HepG2 (cell line): ENCODE results near the gene ETFA. TPM values are rescaled to one million over a fixed set of nuclear protein-coding genes. Genes with fewer than 3 reads are reported as not detected.

Experiments used
- ARID4A ChIP-seq: sonication (generic); formaldehyde crosslinking; IDR thresholded peaks from 2 replicates; pipeline ENCODE4 v1.5.0; 2020; ENCODE audit warnings: mild to moderate bottlenecking, missing genetic modification reagents, borderline replicate concordance
- EZH2 ChIP-seq: conservative IDR thresholded peaks from 2 replicates; pipeline ENCODE4 v1.6.1; 2012; ENCODE audit warnings: mild to moderate bottlenecking, low read depth, low read length, moderate library complexity
- ZBTB43 ChIP-seq: sonication (generic); formaldehyde crosslinking; conservative IDR thresholded peaks from 2 replicates; pipeline ENCODE4 v1.4.0; 2020; ENCODE audit warnings: missing genetic modification reagents
- ZFP82 ChIP-seq: sonication (generic); formaldehyde crosslinking; IDR thresholded peaks from 2 replicates; pipeline ENCODE4 v1.5.1; 2020; ENCODE audit warnings: mild to moderate bottlenecking, missing genetic modification reagents, borderline replicate concordance
- ZNF10 ChIP-seq: sonication (generic); formaldehyde crosslinking; IDR thresholded peaks from 2 replicates; pipeline ENCODE4 v1.4.0; 2020; ENCODE audit warnings: mild to moderate bottlenecking, low read depth, missing genetic modification reagents, borderline replicate concordance
- polyA plus RNA-seq, 8 experiments: library from polyadenylated mRNA; depleted of rRNA in 3 of 8; stranded (reverse) in 7 of 8; unstranded in 1 of 8; fragments of >200 nt; fragmentation: Illumina TruSeq in 4 of 8; extraction: Trizol in 4 of 8; gene quantifications; 2 replicates each; pipeline versions ENCODE4 v1.2.1 to v1.2.3, GENCODE V29; 2011 to 2016; ENCODE audit warnings: low read depth in 4 of 8, missing spikeins in 1 of 8, mixed read lengths in 1 of 8; ENCODE audit not compliant: insufficient read depth in 1 of 8
- total RNA-seq, 5 experiments: library from RNA; depleted of rRNA; stranded (reverse); fragments of >200 nt; fragmentation: Illumina TruSeq; extraction: Trizol; gene quantifications; 2 replicates each; pipeline ENCODE4 v1.2.3, GENCODE V29; 2016; ENCODE audit warnings: low read depth in 1 of 5
- TF ChIP-seq, protein P1 (sequence below): sonication (generic); formaldehyde crosslinking; IDR thresholded peaks from 2 replicates; pipeline ENCODE4 v1.5.1; 2020; ENCODE audit warnings: mild to moderate bottlenecking, missing genetic modification reagents, borderline replicate concordance

Gene ETFA
- total and polyA plus RNA-seq, 2 of the 13 experiments (the other 11 are each of a cell fraction or from before 2014, with no cell fraction given): 291 to 396 TPM

DNA sequence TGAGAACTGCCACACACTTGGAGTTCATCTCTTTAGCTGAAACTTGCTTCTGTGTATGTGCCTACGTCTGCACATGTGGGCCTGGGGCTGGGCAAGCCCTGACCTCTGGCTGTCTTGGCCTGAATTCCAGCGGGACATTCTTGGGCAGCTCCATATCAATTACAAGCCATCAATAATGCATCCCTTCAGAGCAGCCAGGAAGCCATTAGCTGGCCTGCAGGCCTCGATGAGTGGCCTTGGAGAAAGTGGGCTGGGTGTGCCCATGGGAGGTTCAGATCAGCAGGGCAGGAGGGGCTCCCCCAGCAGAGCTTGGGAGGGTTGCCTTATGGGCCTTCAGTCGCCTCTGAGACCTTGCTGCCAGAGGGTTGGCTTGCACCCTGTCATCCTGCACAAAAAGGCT, 124.1 kb downstream of the ETFA start (continued):
- TF ChIP-seq ARID4A (CRISPR knock-in tag) (no peak), ZNF10 (CRISPR knock-in tag) (no peak), EZH2 (no peak), ZBTB43 (CRISPR knock-in tag) (no peak), ZFP82 (no peak)
- TF ChIP-seq, protein P1, sequence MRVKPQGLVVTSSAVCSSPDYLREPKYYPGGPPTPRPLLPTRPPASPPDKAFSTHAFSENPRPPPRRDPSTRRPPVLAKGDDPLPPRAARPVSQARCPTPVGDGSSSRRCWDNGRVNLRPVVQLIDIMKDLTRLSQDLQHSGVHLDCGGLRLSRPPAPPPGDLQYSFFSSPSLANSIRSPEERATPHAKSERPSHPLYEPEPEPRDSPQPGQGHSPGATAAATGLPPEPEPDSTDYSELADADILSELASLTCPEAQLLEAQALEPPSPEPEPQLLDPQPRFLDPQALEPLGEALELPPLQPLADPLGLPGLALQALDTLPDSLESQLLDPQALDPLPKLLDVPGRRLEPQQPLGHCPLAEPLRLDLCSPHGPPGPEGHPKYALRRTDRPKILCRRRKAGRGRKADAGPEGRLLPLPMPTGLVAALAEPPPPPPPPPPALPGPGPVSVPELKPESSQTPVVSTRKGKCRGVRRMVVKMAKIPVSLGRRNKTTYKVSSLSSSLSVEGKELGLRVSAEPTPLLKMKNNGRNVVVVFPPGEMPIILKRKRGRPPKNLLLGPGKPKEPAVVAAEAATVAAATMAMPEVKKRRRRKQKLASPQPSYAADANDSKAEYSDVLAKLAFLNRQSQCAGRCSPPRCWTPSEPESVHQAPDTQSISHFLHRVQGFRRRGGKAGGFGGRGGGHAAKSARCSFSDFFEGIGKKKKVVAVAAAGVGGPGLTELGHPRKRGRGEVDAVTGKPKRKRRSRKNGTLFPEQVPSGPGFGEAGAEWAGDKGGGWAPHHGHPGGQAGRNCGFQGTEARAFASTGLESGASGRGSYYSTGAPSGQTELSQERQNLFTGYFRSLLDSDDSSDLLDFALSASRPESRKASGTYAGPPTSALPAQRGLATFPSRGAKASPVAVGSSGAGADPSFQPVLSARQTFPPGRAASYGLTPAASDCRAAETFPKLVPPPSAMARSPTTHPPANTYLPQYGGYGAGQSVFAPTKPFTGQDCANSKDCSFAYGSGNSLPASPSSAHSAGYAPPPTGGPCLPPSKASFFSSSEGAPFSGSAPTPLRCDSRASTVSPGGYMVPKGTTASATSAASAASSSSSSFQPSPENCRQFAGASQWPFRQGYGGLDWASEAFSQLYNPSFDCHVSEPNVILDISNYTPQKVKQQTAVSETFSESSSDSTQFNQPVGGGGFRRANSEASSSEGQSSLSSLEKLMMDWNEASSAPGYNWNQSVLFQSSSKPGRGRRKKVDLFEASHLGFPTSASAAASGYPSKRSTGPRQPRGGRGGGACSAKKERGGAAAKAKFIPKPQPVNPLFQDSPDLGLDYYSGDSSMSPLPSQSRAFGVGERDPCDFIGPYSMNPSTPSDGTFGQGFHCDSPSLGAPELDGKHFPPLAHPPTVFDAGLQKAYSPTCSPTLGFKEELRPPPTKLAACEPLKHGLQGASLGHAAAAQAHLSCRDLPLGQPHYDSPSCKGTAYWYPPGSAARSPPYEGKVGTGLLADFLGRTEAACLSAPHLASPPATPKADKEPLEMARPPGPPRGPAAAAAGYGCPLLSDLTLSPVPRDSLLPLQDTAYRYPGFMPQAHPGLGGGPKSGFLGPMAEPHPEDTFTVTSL (CRISPR knock-in tag): no peak
